ENCODE measurements around the gene RBMS3.

The RBMS3 gene

DNA sequence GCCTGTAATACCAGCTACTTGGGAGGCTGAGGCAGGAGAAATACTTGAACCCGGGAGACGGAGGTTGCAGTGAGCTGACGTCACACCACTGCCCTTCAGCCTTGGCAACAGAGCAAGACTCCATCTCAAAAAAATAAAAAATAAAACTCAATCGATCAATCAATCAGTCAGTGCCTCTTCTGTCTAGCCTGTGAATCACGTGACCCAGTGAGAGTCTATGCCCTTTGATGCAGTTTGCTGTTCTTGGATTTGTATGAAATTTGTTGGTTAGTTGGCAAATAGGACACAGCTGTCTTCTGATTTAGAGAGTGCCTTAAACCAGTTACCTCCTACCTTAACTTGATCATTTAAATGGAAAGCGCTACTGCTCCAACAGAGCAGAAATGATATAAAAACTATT, 3.6 kb upstream of the RBMS3 start:
- DNase-seq (ENCODE audit: low read depth in 3 of 3), result no peak

- DNase-seq (ENCODE audit: low read depth in 3 of 3), result no peak
These were observed 1.6 kb upstream of the RBMS3 start for GRCh38 chr3:29279286-29279685.

- DNase-seq (ENCODE audit: low read depth in 3 of 3), result no peak
These were observed 1.1 kb upstream of the RBMS3 start for GRCh38 chr3:29279806-29280205.

- no peak for DNase-seq (ENCODE audit: low read depth in 3 of 3)
These were observed 148 bp downstream of the RBMS3 start for GRCh38 chr3:29281094-29281343.

DNA sequence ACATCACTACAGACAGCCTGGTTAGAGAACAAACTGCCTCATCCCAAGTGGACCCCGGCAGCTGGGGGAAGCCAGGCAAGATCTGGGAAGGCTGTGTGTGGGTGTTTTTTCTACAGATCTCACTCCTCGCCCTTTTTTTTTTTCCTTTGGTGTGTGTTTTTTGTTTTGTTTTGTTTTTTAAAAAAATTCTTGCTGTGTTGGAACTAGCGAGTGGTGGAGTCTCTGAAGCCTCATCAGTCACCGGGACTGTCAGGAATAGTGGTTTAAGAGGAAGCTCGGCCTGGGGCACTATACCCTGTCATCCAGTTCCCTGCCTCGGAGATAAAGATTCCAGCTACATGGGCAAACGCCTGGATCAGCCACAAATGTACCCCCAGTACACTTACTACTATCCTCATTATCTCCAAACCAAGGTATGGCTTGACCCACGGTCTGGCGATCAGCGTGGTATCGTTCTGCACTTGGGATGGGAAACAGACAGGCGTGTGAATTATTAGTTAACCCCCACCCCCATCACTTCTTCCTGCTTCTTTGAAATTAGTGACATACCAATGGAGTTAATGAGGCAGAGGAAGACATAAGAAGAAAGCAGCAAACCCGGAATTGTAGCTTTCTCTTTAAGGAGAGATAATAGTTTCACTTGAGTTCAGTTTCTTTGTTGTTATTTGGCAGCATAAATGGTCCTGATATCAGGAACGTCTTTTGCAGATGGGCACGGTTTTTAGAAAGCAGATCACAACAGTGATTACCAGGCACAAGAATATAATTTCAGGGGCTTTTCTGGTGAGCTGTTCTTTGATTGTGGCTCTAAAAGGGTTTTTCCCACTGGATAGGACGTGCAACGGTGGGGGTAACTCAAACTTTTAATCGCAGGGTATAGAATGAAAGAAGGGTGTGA, 722 bp downstream of the RBMS3 start:
- DNase-seq (ENCODE audit: low read depth in 3 of 3), result no peak

DNA sequence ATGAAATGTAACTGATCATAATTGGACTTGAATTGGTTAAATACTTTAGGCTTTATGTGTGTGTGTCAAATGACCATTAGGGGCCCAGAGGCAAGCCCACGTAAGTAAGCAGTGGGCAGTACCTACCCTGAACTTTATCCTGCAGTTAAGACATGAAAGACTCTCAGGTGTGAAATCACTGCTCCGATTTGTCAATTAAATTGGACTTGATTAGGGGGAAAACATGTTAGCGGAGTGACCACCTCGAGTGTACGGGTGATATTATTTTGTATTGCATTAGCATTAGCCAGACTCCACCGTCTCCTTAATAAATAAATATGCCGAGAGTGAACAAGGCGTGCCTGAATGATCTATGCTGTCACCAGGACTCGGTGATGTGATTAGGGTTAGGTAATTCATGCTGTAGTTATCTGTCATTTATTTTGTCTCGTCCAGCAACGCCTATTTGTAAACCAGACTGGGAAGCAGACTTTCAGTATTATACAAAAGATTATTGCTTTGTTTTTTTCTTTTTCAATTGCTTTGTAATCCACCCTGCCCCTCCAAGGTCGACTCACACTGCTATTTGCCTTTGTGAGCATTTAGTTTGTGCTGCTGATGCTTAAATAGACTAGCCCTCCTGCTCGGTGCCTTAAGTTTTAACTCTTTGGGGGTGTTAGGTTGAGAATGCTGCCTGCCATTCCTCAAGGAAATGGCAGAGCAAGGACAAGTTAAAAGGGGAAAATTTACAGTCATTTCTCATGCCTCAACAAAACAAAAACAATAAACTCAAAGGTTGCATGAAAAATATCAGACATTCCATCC, 1.8 kb downstream of the RBMS3 start:
- no peak for DNase-seq (ENCODE audit: low read depth in 3 of 3)

- DNase-seq (ENCODE audit: low read depth in 3 of 3), result no peak
These were observed 2.6 kb downstream of the RBMS3 start for GRCh38 chr3:29283231-29284119.

- DNase-seq (ENCODE audit: low read depth in 3 of 3), result no peak
These were observed 3.6 kb downstream of the RBMS3 start for GRCh38 chr3:29284497-29284896.

GRCh38 chr3:29285471-29286071, 4.7 kb downstream of the RBMS3 start:
- DNase-seq (ENCODE audit: low read depth in 3 of 3), result no peak

GRCh38 chr3:29286478-29287240, 5.8 kb downstream of the RBMS3 start:
- no peak for DNase-seq (ENCODE audit: low read depth in 3 of 3)

- DNase-seq (ENCODE audit: low read depth in 3 of 3), result no peak
These were observed 9.7 kb downstream of the RBMS3 start for GRCh38 chr3:29290596-29290995.

- DNase-seq (ENCODE audit: low read depth in 3 of 3), result no peak
These were observed 10.6 kb downstream of the RBMS3 start for GRCh38 chr3:29291260-29291981.

- no peak for DNase-seq (ENCODE audit: low read depth in 3 of 3)
These were observed 11.1 kb downstream of the RBMS3 start for GRCh38 chr3:29291982-29292363.

DNA sequence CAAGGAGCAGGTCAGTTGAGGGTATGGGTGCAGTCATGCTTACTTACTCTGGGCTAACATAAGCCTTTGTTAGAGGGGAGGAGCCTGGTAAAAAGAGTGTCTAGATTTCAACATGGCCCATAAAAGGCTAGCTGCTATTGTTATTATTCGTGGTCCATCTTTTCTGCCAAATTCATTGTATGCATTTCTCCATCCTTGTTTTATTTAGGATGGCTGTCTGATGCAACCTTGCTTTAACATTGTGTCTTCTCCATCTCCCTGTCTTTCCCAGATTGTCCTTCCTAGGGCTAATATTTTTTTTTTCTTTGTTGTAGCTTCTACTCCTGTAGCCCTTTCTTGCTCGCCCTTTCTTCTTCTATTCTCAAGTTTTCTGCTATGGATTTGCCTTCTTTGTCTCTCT, 12.6 kb downstream of the RBMS3 start:
- no peak for DNase-seq (ENCODE audit: low read depth in 3 of 3)

DNA sequence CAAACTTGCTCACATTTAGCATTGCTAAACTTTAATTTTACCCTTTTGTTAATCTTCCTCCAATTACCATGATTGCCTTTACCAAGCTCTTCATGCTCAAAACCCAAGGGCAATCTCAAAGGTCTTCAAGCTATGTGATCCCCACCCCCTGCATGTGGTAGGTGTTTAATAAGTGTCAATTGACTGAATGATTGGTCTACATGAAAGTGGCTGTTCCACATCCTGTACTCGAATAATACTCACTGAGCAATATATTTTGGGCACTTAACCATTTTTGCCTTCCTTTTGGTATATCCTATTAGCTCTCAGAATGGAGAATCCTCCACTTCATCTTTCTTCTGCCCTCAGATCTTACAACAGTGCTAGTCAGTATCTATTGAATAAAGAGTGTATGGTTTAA, 17.1 kb downstream of the RBMS3 start:
- DNase-seq (ENCODE audit: low read depth in 3 of 3), result no peak

- DNase-seq (ENCODE audit: low read depth in 3 of 3), result no peak
These were observed 20.6 kb downstream of the RBMS3 start for GRCh38 chr3:29301332-29302019.

GRCh38 chr3:29302619-29303018, 21.7 kb downstream of the RBMS3 start:
- DNase-seq (ENCODE audit: low read depth in 3 of 3), result no peak

GRCh38 chr3:29307295-29307694, 26.4 kb downstream of the RBMS3 start:
- no peak for DNase-seq (ENCODE audit: low read depth in 3 of 3)

GRCh38 chr3:29310865-29311264, 30.0 kb downstream of the RBMS3 start:
- DNase-seq (ENCODE audit: low read depth in 3 of 3), result no peak

DNA sequence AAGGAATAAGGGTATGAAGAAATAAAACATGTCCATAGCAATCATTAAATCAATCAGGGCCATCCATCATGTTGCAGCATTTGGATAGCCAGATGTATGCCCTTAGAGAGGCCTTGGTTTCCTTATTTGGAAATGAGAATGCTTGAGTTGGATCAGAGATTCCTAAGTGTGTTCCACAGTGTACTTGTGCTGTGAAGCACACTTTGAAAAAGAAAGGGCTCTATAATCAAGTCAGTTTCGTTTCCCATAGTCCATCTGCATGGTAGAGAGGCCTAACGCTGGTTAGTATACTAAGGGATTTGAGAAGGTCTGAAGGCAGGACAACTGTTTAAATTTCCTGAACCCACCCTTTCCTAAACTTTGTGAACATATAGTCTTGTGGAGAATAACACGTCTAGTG, 30.9 kb downstream of the RBMS3 start:
- no peak for DNase-seq (ENCODE audit: low read depth in 3 of 3)
